Fibroblast of peridontal ligament (primary cell): ENCODE measurements around the gene MED1.

Experiments used
- DNase-seq: peaks from one replicate; pipeline ENCODE4 v3.0.0-alpha.2; 2010; ENCODE audit errors: extremely low read depth

Gene MED1

GRCh38 chr17:39361064-39361463 is 90.0 kb downstream of the MED1 start:
- no peak for DNase-seq

GRCh38 chr17:39360537-39360936 is 90.5 kb downstream of the MED1 start:
- DNase-seq: no peak

- DNase-seq: no peak
Measured at GRCh38 chr17:39359994-39360393, 91.1 kb downstream of the MED1 start.

- no peak for DNase-seq
Measured at GRCh38 chr17:39357986-39358385, 93.1 kb downstream of the MED1 start.

- DNase-seq: no peak
Measured at GRCh38 chr17:39357488-39357887, 93.6 kb downstream of the MED1 start.
